HG02938 (cell line): Measurements from ENCODE around the gene QRICH1.
A peak's percentile ranks its signal among the peaks of the same experiment; 100 is the strongest.

Experiments used
- ATAC-seq: cut with Tn5 transposase; IDR thresholded peaks from one replicate; pipeline ENCODE4 v1.9.1; 2021; ENCODE audit warnings: mild to moderate bottlenecking, moderate library complexity; ENCODE audit not compliant: unreplicated experiment

The QRICH1 gene

GRCh38 chr3:49093853-49094767 is at the start of gene QRICH1:
TSS of gene QRICH1 (minus strand) at chr3:49094071. CDS start at chr3:49077017, 17,054 bp downstream.
- peak; percentile 82 for ATAC-seq

DNA sequence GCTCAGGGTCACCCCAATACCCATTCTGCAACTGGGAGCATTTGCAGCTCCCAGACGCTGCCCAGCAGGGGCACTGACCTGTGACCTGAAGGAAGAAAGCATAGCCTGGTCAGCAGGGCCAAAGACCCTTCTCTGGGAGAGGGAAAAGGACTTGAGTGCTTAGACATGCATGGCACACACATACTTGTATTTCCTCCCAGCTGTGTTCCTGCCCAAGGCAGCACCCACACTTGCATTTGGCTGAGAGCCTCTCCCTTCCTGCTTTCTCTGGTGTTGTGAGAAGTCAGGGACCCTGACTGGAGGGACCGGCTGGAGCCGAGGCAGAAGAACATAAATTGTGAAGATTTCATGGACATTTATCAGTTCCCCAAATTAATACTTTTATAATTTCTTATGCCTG is 46.2 kb upstream of the QRICH1 start:
- no peak for ATAC-seq

- ATAC-seq = no peak
Measured at GRCh38 chr3:49135499-49135898, 41.6 kb upstream of the QRICH1 start.

DNA sequence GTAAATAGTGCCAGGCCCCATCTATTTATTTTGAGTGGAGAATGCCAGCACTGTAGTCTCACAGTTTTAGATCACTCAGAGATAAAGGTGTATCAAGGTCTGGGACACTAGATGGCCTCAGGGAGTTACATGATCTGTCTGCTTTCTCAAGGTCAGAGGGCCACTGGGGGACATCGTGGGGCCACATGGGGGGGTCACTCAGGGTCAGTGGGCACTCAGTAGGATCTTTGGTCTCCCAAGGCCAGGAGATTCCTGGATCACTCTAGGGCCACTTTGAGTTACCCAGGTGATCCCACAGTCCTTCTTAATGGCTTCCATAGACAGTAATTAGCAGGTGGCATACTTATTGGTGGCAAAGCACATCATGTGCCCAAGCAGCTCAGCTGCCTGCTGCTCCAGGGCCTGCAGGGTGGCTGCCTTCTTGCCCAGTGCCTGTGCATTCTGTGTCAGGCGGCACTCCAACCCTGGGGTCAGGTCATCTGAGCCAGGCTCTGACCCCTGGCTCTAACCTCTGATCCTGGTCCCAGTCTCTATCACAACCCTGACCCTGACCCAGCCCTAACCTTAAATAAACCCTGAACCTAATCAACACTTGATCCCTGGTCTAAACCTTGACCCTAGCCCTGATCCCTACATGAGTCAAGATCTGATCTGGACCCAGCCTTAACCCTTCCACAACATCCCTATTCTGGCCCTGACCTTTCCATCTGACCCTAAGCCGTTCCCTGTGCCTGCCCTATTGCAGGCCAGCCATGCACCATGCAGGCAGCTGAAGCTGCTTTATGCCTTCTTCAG is 40.8 kb upstream of the QRICH1 start:
- ATAC-seq = no peak

DNA sequence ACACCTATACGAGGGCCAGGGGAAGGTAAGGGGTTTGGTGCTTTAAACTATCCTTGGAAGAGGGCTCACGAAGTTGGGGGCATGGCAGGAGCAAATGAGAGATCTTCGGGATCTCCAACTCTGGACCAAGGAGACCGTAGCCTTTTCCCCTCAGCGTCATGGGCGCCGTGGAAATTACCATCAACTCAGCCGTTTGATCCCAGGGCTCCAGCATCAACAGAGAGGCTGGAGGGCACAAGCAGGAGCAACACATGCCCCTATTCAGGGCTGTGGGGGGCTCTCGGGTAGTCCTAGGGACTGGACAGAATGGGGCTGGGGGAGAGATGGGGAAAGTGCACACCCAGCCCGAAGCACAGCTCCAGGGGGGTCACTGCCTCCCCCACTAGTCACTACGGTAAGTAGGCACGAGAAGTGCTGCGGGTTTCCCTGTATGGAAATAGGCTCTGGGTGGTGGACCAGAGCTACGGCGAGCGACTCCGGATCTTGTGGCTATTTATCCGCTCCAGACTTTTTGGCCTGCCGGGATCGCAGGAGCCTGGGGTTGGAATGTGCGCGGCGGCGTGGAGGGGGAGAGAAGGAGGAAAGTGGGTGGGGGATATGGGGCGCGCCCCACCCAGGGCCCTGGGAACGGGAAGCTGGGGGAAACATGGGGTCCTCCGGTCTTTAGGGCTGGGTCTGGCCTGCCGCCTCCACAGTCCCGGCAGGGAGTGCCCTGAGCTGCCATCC is 39.5 kb upstream of the QRICH1 start:
- ATAC-seq = no peak

- ATAC-seq = no peak
Measured at GRCh38 chr3:49132437-49133225, 38.8 kb upstream of the QRICH1 start, which contains the start of gene LAMB2. TSS of gene LAMB2 (minus strand) at chr3:49133050. CDS start at chr3:49132867, 183 bp downstream.

- no peak for ATAC-seq
Measured at GRCh38 chr3:49132073-49132436, 38.2 kb upstream of the QRICH1 start.

DNA sequence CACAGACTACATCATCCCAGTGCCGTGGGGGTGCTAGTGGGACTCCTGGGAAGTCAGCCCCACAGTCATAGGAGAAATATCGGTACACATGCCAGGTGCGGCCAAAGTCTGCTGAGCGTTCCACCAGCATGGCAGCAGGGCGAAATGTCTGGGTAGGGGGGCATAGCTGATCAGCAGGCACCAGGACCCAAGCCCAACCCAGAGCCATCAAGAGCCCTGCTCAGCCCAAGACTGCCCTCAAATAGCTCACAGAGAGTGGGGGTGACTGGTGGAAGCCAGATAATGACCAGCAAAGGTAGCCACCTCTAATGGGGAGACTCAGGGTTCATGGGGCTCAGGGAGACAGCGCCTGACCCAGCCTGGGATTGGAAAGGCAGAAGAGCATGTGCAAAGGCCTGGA is 37.7 kb upstream of the QRICH1 start:
- no peak for ATAC-seq

GRCh38 chr3:49131040-49131439 is 37.2 kb upstream of the QRICH1 start:
- no peak for ATAC-seq

GRCh38 chr3:49124991-49125670 is 31.3 kb upstream of the QRICH1 start:
- ATAC-seq = no peak

DNA sequence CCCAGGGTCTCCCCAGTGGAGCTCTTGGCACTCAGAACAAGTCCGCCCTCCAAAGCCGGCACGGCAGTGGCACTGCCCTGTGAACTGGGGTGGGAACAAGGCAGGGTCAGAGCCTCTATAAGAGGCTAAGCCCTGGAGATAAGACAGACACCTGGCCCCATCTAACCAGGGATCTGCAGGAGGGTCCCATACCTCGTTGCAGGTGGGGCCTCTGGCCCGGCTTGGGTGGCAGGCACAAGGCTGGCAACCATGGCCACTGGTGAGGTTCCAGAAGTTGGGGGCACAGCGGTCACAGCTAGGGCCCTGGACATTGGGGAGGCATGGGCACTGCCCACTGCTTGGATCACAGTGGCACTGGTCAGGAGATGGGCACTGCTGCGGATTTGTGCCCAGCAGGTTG is 30.3 kb upstream of the QRICH1 start:
- no peak for ATAC-seq

- no peak for ATAC-seq
Measured at GRCh38 chr3:49123687-49124086, 29.8 kb upstream of the QRICH1 start.

DNA sequence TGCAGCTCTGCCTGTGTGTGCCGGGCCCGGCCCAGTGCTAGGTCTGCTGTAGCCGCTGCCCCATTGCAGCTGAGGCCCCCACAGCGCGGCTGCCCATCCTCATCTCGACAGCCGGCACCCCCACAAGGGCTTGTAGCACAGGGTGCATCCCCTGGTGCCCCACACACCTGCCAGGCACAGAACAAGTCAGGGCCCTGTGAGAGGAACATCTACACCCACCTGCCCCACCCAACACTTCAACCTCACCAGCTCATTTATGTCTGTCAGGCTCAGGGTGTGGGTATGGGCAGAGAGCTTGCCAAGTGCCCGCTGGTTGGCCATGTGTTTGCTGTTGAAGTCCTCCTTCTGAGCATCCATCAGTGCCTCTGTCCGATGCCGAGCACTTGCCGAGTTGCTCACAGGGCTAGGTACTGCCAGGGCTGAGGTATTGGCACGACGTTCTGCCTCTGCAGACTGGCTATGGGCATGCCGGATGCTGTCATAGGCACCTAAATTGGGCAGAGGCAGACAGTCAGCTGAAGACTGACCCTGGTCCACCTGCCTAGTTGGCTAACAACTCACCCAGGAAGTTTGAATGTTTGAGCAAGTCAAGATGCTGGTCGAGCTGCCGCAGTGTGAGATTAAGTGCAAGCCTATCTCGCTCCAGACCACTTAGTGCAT is 29.1 kb upstream of the QRICH1 start:
- no peak for ATAC-seq

DNA sequence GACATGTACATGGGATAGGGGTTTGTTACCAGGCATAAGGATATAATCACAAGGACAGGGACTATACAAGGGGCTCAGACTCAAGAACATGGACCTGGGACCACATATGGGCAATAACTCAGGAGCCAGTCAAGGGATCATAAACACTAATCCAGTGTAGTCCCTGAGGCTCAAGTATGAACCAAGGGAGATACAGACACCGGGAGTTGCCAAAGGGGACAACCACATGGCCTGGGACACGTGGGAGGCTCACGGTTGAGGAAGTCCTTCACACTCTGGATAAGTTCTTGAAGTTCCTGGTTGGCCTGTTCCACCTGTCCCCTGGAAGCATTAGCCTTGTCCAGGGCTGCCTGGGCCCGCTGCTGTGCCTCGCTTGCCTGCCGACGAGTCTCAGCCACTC is 28.6 kb upstream of the QRICH1 start:
- no peak for ATAC-seq

DNA sequence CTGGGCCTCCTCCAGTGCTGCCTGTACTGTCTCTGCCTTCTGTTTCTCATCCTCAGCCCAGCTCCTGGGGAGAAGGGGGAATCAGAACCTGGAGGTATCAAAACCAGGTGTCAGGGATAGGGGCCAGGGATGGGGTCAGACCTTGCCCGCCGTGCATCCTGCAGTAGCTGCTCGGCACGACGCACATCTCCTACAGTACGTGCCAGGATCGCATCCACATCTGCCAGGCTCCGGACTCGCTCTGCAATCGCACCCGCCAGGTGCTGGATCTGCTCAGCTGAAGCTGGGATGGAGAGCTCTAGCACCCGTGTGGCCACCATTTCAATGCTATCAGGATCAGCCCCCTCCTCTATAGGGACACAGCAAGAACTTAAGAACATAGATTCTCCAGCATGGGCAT is 28.2 kb upstream of the QRICH1 start:
- no peak for ATAC-seq

- ATAC-seq = no peak
Measured at GRCh38 chr3:49121132-49121736, 27.4 kb upstream of the QRICH1 start.

GRCh38 chr3:49120438-49121131 is 26.7 kb upstream of the QRICH1 start, which contains the start of gene USP19:
TSS of gene USP19 (minus strand) at chr3:49120823. CDS start at chr3:49119145, 1,678 bp downstream.
- peak; percentile 78 for ATAC-seq

- peak; percentile 15 for ATAC-seq
Measured at GRCh38 chr3:49120096-49120437, 26.2 kb upstream of the QRICH1 start.
